HFFc6 (cell line): ENCODE measurements around the gene ADAD2. TPM values are rescaled to one million over a fixed set of nuclear protein-coding genes. Genes with fewer than 3 reads are reported as not detected.

Source experiments
- DNase-seq: peaks from one replicate; pipeline ENCODE4 v3.0.0-alpha.2; 2018
- H3K27ac Mint-ChIP-seq: 2 replicates; pipeline ENCODE4 v1.8.0; 2020; ENCODE audit warnings: mild to moderate bottlenecking, mixed read lengths
- H3K27me3 Mint-ChIP-seq: 2 replicates; pipeline ENCODE4 v1.8.0; 2021; ENCODE audit warnings: mild to moderate bottlenecking, moderate library complexity, mixed read lengths; ENCODE audit not compliant: insufficient read depth
- H3K36me3 Mint-ChIP-seq: 2 replicates; pipeline ENCODE4 v1.8.0; 2021; ENCODE audit warnings: low read depth, mixed read lengths
- H3K4me1 Mint-ChIP-seq: 2 replicates; pipeline ENCODE4 v1.8.0; 2020; ENCODE audit warnings: low read depth, mixed read lengths
- H3K4me3 Mint-ChIP-seq: 2 replicates; pipeline ENCODE4 v1.8.0; 2020; ENCODE audit warnings: mild to moderate bottlenecking, moderate library complexity, mixed read lengths
- H3K9me3 Mint-ChIP-seq: 2 replicates; pipeline ENCODE4 v1.8.0; 2020; ENCODE audit warnings: mild to moderate bottlenecking, mixed read lengths
- CTCF ChIP-seq: fragments of 200-600 bp; sonication (generic); IDR thresholded peaks from 2 replicates; pipeline ENCODE4 v1.5.0; 2021; ENCODE audit warnings: antibody characterized with exemption, mild to moderate bottlenecking
- total RNA-seq, 6 experiments: library from RNA; stranded (reverse); fragmentation: NEBNext Ultra II Directional; extraction: Animal tissue kit (Norgen Biotek cat#: 25700); gene quantifications; 2 replicates in 1 of 6; 3 replicates in 5 of 6; pipeline ENCODE4 v1.2.3, GENCODE V29; 2021

Gene ADAD2
- total RNA-seq, 6 experiments from 2014 or later: not detected

GRCh38 chr16:84207251-84207650 is 16.3 kb downstream of the ADAD2 start:
- H3K36me3 Mint-ChIP-seq: no peaks in the 10 kb centered on the region
- H3K4me3 Mint-ChIP-seq: no peak overlapping the region
- peaks cover 42% of the 10 kb centered on the region for H3K27me3 Mint-ChIP-seq
- DNase-seq: no peak
- peaks cover 13% of the 10 kb centered on the region; the same call in 1 of the 2 replicates for H3K4me1 Mint-ChIP-seq
- no peaks in the 10 kb centered on the region for H3K9me3 Mint-ChIP-seq
- no peak for TF ChIP-seq CTCF
- H3K27ac Mint-ChIP-seq: no peak overlapping the region

- H3K9me3 Mint-ChIP-seq: no peaks in the 10 kb centered on the region
- no peak for TF ChIP-seq CTCF
- no peaks in the 10 kb centered on the region for H3K36me3 Mint-ChIP-seq
- peaks cover 40% of the 10 kb centered on the region for H3K27me3 Mint-ChIP-seq
- peaks cover 13% of the 10 kb centered on the region; the same call in 1 of the 2 replicates for H3K4me1 Mint-ChIP-seq
- no peak overlapping the region for H3K27ac Mint-ChIP-seq
- no peak overlapping the region for H3K4me3 Mint-ChIP-seq
- DNase-seq: no peak
Measured at GRCh38 chr16:84207879-84208278, 16.9 kb downstream of the ADAD2 start.

GRCh38 chr16:84209989-84210388 is 19.0 kb downstream of the ADAD2 start:
- Mint-ChIP-seq H3K27ac (no peak overlapping the region), H3K36me3 (no peaks in the 10 kb centered on the region), H3K27me3 (peaks cover 40% of the 10 kb centered on the region), H3K9me3 (no peaks in the 10 kb centered on the region), H3K4me3 (no peak overlapping the region), H3K4me1 (peaks cover 13% of the 10 kb centered on the region; the same call in 1 of the 2 replicates)
- TF ChIP-seq CTCF: peak; percentile 50
- DNase-seq: no peak

- TF ChIP-seq CTCF: no peak
- no peaks in the 10 kb centered on the region for H3K9me3 Mint-ChIP-seq
- DNase-seq: no peak
- H3K27me3 Mint-ChIP-seq: peaks cover 28% of the 10 kb centered on the region
- H3K27ac Mint-ChIP-seq: no peak overlapping the region
- H3K36me3 Mint-ChIP-seq: no peaks in the 10 kb centered on the region
- H3K4me1 Mint-ChIP-seq: no peaks in the 10 kb centered on the region
- H3K4me3 Mint-ChIP-seq: no peak overlapping the region
Measured at GRCh38 chr16:84212154-84212553, 21.2 kb downstream of the ADAD2 start.

GRCh38 chr16:84212631-84213030 is 21.7 kb downstream of the ADAD2 start:
- no peaks in the 10 kb centered on the region for H3K36me3 Mint-ChIP-seq
- no peak for DNase-seq
- H3K27ac Mint-ChIP-seq: no peak overlapping the region
- H3K4me1 Mint-ChIP-seq: no peaks in the 10 kb centered on the region
- TF ChIP-seq CTCF: no peak
- H3K9me3 Mint-ChIP-seq: no peaks in the 10 kb centered on the region
- no peak overlapping the region for H3K4me3 Mint-ChIP-seq
- H3K27me3 Mint-ChIP-seq: peaks cover 30% of the 10 kb centered on the region
